Ovary (tissue), 9 donors: Measurements from ENCODE around the gene FNIP2. TPM values are rescaled to one million over a fixed set of nuclear protein-coding genes. Genes with fewer than 3 reads are reported as not detected.

Source experiments
- DNase-seq, 5 donors: peaks; one replicate each; pipeline ENCODE4 v3.0.0-alpha.2; 2019 to 2020
- H3K27ac ChIP-seq, 2 donors: fragments of 200-600 bp; one replicate each; pipeline versions ENCODE4 v1.5.1 to v1.8.0; 2019 to 2022
- H3K27me3 ChIP-seq: fragments of 200-600 bp; one replicate; pipeline ENCODE4 v1.8.0; 2022
- H3K36me3 ChIP-seq: fragments of 200-600 bp; sonication (generic); one replicate; pipeline ENCODE4 v1.5.1; 2019
- H3K4me1 ChIP-seq: one replicate; pipeline ENCODE4 v1.8.1; 2013; ENCODE audit warnings: mild to moderate bottlenecking, moderate library complexity; ENCODE audit not compliant: insufficient read depth
- H3K4me3 ChIP-seq: fragments of 200-600 bp; sonication (generic); one replicate; pipeline ENCODE4 v1.5.1; 2017
- H3K9me3 ChIP-seq, 2 donors: fragments of 200-600 bp in 1 of 2; sonication (generic) in 1 of 2; one replicate each; pipeline versions ENCODE4 v1.5.1 to v1.8.1; 2013 to 2019; ENCODE audit warnings: mild to moderate bottlenecking in 1 of 2, moderate library complexity in 1 of 2
- CTCF ChIP-seq, 3 donors: fragments of 450-650 bp in 2 of 3; fragments of 200-600 bp in 1 of 3; IDR thresholded peaks; one replicate each; pipeline versions ENCODE4 v1.5.1 to v1.8.0; 2016 to 2022; ENCODE audit warnings: antibody characterized with exemption in 3 of 3, mild to moderate bottlenecking in 1 of 3
- EP300 ChIP-seq: sonication (generic); formaldehyde crosslinking; IDR thresholded peaks from one replicate; pipeline ENCODE4 v1.6.1; 2017; ENCODE audit warnings: antibody characterized with exemption
- POLR2A ChIP-seq: fragments of 450-650 bp; IDR thresholded peaks from one replicate; pipeline ENCODE4 v1.6.1; 2017; ENCODE audit warnings: antibody characterized with exemption, mild to moderate bottlenecking, moderate library complexity
- whole genome bisulfite sequencing, 3 donors: extraction: QIAGEN DNeasy Blood & Tissue Kit in 1 of 3; methylation state at CpG; one replicate each; pipeline versions ENCODE4 v1.1.5 to v1.1.7; 2013 to 2017; 5-methylcytosine and 5-hydroxymethylcytosine counted together
- intact Hi-C, 4 donors: fragments of 100-400 bp; cut with DNase I; formaldehyde crosslinking; loops; one replicate each; pipeline versions ENCODE4 v1.11.0 to v1.15.1; 2022 to 2023
- polyA plus RNA-seq, 2 donors: library from polyadenylated mRNA; stranded (reverse); fragments of 200-250 nt in 1 of 2; fragments of 350-450 nt in 1 of 2; fragmentation: Illumina TruSeq in 1 of 2; extraction: RNeasy Lipid Tissue Mini Kit (QIAGEN cat#74804) in 1 of 2; gene quantifications; one replicate each; pipeline ENCODE4 v1.2.3, GENCODE V29; 2013 to 2014
- total RNA-seq, 7 donors: library from RNA; depleted of rRNA in 2 of 7; stranded (reverse); fragments of >200 nt in 2 of 7; fragmentation: NEBNext Ultra II Directional in 3 of 7; extraction: Animal tissue kit (Norgen Biotek cat#: 25700) in 3 of 7; gene quantifications; one replicate each; pipeline versions ENCODE4 v1.1.0 to v1.2.4, GENCODE V29; 2016 to 2023
- donor health status: DM: no; HTN: no; CAD: no; lungs with moderate emphysema.
- donor health status: DM: no; HTN: no; CAD: no.
- donor health status: Bipolar disorder and iron deficiency.
- donor health status: DM: yes; HTN: yes; CAD: no.
- donor health status: DM: no; HTN: no; CAD: no.
- donor health status: DM: yes; HTN: yes; CAD: no.

FNIP2 gene
- total and polyA plus RNA-seq, 9 donors = 6.1 to 34.1 (median 20.4) TPM

- WGBS, 3 donors = 42 to 65% (median 51%) methylated on average over 6 of the region's 6 CpGs
- H3K27ac ChIP-seq = no peak overlapping the region
- no peak for DNase-seq
- H3K9me3 ChIP-seq = no peaks in the 10 kb centered on the region
- no peaks in the 10 kb centered on the region for H3K27me3 ChIP-seq
- intact Hi-C loops = no loop called here
- peaks cover 4% of the 10 kb centered on the region for H3K4me1 ChIP-seq
- no peak overlapping the region for H3K4me3 ChIP-seq
- H3K36me3 ChIP-seq = no peaks in the 10 kb centered on the region
- no peak for TF ChIP-seq EP300
- no peak for TF ChIP-seq POLR2A
- TF ChIP-seq CTCF (IDR thresholded peaks at IDR 0.05) = no peak
Measured at GRCh38 chr4:158809611-158810486, 41.0 kb downstream of the FNIP2 start.

GRCh38 chr4:158810487-158811215 is 41.8 kb downstream of the FNIP2 start:
- no peaks in the 10 kb centered on the region for H3K27me3 ChIP-seq
- DNase-seq = peak; percentile 28 to 62 (median 36)
- WGBS, 3 donors = 27 to 45% (median 39%) methylated on average over 3 of the region's 3 CpGs
- H3K36me3 ChIP-seq = no peaks in the 10 kb centered on the region
- H3K27ac ChIP-seq = no peak overlapping the region
- TF ChIP-seq EP300 (no peak), POLR2A (no peak), CTCF (IDR thresholded peaks at IDR 0.05) (no peak)
- no peaks in the 10 kb centered on the region for H3K9me3 ChIP-seq
- H3K4me3 ChIP-seq = no peak overlapping the region
- peaks cover 4% of the 10 kb centered on the region for H3K4me1 ChIP-seq
- intact Hi-C loops = no loop called here

GRCh38 chr4:158811216-158811540 is 42.4 kb downstream of the FNIP2 start:
- DNase-seq = no peak
- no peak for TF ChIP-seq POLR2A
- TF ChIP-seq EP300 = no peak
- TF ChIP-seq CTCF (IDR thresholded peaks at IDR 0.05) = no peak
- intact Hi-C loops = no loop called here
- H3K4me3 ChIP-seq = no peak overlapping the region
- no peaks in the 10 kb centered on the region for H3K9me3 ChIP-seq
- peaks cover 4% of the 10 kb centered on the region for H3K4me1 ChIP-seq
- no peaks in the 10 kb centered on the region for H3K36me3 ChIP-seq
- H3K27ac ChIP-seq = no peak overlapping the region
- no peaks in the 10 kb centered on the region for H3K27me3 ChIP-seq

- Histone ChIP-seq H3K27me3 (no peaks in the 10 kb centered on the region), H3K9me3 (no peaks in the 10 kb centered on the region), H3K36me3 (no peaks in the 10 kb centered on the region), H3K27ac (no peak overlapping the region), H3K4me1 (peaks cover 4% of the 10 kb centered on the region), H3K4me3 (no peak overlapping the region)
- 75 to 81% (median 79%) methylated on average over 6 of the region's 6 CpGs for WGBS, 3 donors
- TF ChIP-seq EP300 (no peak), POLR2A (no peak), CTCF (IDR thresholded peaks at IDR 0.05) (no peak)
- intact Hi-C loops = no loop called here
- no peak for DNase-seq
Measured at GRCh38 chr4:158811704-158812103, 42.9 kb downstream of the FNIP2 start.
